HG02759 (cell line): Measurements from ENCODE around the gene CDK5RAP1.
A peak's percentile ranks its signal among the peaks of the same experiment; 100 is the strongest.
"Not testable (repeated sequence)": the region's sequence is repeated elsewhere in the genome, so short reads cannot be mapped to it uniquely, and the experiment has no call there.

ENCODE experiments used
- ATAC-seq: cut with Tn5 transposase; IDR thresholded peaks from one replicate; pipeline ENCODE4 v1.9.1; 2021; ENCODE audit warnings: mild to moderate bottlenecking, moderate library complexity; ENCODE audit not compliant: unreplicated experiment

Gene CDK5RAP1, protein sequence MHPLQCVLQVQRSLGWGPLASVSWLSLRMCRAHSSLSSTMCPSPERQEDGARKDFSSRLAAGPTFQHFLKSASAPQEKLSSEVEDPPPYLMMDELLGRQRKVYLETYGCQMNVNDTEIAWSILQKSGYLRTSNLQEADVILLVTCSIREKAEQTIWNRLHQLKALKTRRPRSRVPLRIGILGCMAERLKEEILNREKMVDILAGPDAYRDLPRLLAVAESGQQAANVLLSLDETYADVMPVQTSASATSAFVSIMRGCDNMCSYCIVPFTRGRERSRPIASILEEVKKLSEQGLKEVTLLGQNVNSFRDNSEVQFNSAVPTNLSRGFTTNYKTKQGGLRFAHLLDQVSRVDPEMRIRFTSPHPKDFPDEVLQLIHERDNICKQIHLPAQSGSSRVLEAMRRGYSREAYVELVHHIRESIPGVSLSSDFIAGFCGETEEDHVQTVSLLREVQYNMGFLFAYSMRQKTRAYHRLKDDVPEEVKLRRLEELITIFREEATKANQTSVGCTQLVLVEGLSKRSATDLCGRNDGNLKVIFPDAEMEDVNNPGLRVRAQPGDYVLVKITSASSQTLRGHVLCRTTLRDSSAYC

DNA sequence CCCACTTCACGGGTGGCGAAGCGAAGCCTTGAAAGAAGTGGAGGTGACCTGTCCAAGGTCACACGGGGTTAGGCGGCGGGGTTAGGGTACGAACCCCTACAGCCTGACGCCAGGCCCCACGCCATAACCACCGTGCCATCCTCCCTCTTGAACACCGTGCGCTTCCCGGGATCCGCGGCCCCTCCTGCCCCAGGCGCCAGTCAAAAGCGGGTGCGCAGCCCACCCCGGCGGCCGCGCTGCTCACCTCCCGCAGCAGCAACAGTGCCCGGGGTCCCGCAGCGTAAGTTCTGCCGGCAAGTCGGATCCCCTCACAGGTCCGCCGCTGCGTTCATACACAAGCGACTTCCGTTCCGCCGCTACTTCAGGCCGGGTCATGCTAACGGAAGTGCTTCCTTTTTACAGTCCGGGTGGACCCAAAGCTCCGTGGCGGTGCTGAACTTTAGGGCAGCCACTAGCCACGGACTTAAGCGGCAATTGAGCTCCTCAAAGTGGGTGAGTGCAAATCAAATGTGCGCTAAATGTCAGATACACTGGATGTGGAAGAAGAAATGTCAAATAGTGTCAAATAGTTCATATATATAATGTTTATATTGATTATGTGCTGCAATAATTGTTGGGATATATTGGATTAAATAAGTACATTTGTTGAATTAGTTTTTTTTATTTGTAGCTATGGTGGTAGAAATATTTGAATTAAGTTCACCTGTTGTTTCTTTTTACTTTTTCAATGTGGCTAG is at the start of gene CDK5RAP1:
Gene CDK5RAP1 (minus strand): TSS at position 336 of the 737 bp plus-strand sequence. CDS start 4,455 bp downstream, outside the sequence.
- peak; percentile 85 for ATAC-seq

DNA sequence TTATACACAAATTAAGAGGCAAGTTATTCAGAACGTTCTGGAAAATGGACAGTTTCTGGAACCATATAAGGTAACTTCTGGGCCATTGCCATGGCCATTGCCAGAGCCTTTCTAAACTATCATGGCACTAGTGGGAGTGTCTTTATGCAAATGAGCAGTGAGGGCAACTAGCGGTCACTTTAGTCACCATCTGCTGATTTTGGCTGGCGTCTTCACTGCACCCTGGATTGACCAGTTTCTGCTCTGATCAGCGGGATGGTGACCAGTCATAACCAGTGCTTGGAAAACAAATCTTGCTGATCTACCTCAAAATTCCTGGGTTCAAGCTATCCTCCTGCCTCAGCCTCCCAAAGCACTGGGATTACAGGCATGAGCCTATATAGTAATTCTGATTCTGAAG is 49.5 kb upstream of the CDK5RAP1 start:
- ATAC-seq = no peak

- ATAC-seq = no peak
These were observed 44.7 kb upstream of the CDK5RAP1 start for GRCh38 chr20:33445881-33446625.

GRCh38 chr20:33444797-33445560 is 43.7 kb upstream of the CDK5RAP1 start:
- ATAC-seq = no peak

DNA sequence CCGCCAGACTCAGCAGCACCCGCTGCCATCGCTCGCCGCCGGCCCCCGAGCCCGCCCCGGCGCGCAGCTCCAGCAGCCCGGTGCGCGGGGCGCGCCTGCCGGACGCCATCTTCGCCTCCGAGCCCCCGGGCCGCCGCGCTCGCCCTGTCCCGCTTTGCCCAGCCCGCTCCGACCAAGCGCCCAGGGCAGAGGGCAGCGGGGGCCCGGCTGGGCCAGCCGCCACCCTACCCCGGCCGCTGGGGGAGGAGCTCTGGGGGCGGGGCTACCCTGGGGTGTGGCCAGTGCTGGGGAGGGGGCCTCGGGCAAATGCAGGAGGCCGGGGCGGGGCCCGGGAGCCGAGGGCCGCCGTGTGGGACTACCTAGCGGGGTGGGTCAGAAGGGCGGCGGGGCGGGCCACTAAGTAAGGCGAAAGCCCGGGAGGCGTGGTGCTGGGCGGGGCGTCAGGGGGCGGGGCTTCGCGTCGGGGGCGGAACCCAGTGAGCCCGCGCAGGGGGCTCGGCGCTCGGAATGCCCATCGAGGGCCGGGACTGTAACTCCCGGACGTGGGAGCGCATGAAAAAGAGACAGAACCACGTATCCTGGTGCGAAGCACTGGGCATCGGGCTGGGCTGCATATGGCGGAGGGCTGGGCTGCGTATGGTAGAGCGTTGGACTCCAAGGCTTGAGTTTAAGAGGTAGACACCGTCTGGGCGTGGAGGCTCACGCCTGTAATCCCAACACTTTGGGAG is 42.4 kb upstream of the CDK5RAP1 start, which contains the start of gene SNTA1:
Gene SNTA1 (minus strand): TSS at position 252 of the 728 bp plus-strand sequence. CDS start 143 bp downstream, at position 109.
- peak; percentile 78 for ATAC-seq

GRCh38 chr20:33443006-33443511 is 41.7 kb upstream of the CDK5RAP1 start:
- ATAC-seq = peak; percentile 27

GRCh38 chr20:33442136-33443005 is 41.1 kb upstream of the CDK5RAP1 start:
- no peak for ATAC-seq

GRCh38 chr20:33441142-33441955 is 40.0 kb upstream of the CDK5RAP1 start:
- no peak for ATAC-seq

- ATAC-seq = not testable (repeated sequence)
These were observed 39.2 kb upstream of the CDK5RAP1 start for GRCh38 chr20:33440562-33440961.

DNA sequence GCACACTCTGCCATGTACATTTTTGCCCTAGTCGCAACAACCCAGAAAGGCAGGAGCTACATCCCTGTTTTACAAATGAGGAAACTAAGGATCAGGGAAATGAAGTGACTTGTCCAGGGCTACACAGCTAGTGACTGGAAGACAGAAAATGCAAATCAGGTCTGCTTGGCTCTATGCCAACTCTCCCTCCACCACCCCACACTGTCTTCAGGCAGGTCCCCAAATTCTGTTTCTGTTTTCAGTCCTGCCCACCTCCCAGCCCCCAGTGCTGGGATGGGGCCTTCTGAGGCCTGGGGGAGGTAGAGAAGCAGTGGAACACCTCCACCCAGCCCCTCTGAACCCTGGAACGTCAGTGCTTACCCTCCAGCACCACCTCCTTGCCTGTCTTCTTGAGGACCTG is 37.2 kb upstream of the CDK5RAP1 start:
- no peak for ATAC-seq

GRCh38 chr20:33437141-33437911 is 36.0 kb upstream of the CDK5RAP1 start:
- ATAC-seq = no peak

DNA sequence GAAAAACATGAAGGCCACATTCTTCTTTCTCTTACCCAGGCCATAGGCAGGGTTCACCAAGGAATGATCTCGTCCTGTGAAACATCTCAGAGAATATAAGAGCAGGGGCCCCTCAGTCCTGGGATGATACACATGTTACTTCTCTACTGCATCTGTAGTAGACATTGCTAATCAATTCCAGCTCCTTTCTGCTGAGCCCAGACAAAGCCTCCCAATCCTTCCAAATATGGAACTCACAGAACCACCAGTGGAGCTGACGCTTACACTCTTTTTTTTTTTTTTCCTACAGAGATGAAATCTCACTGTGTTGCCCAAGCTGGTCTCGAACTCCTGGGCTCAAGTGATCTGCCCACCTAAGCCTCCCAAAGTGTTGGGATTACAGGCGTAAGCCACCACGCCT is 33.1 kb upstream of the CDK5RAP1 start:
- ATAC-seq = no peak

DNA sequence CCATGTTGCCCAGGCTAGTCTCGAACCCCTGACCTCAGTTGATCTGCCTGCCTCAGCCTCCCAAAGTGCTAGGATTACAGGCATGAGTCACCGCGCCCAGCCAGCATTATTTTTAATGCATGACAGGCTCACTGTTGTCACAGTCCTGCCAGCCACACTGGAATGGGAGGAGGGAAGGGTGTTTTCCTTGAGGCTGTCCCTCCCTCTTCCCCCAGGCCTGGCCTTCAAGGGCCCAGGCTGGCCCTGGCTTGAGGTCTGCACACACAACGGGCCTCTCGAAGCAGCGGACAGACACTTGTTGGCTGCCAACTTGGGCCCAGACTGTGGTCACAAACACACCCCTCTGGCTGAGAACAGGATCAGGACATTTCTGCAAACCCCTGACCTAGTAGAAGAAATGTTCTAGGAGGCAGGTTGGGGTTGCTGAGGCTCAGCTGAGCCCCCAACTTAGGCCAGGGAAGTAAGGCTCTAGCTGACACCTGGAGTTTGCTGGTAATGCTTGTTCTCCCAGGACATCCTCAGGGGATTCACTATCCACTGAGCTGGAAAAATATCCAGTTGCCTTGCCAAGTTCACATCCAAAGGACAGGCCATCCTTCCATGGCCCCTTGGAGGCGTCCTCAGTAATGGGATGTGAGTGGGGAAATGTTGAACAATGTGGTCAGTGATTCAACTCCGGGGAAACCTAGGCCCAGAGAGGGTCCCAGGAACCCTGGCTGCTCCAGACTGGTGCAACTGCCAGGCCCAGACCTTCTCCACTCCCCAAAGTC is 32.3 kb upstream of the CDK5RAP1 start:
- ATAC-seq = no peak

- no peak for ATAC-seq
These were observed 30.6 kb upstream of the CDK5RAP1 start for GRCh38 chr20:33431797-33432381.

DNA sequence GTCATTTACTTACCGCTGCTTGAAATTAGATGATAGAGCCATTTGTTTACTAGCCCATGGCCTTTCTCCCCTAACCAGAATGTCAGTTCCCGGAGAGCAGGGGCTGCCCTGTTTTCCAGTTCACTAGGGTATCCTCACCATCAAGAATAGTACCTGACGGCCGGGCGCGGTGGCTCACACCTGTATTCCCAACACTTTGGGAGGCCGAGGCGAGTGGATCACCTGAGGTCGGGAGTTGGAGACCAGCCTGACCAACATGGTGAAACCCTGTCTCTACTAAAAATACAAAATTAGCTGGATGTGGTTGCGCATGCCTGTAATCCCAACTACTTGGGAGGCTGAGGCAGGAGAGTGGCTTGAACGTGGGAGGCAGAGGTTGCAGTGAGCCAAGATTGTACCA is 22.6 kb upstream of the CDK5RAP1 start:
- ATAC-seq = not testable (repeated sequence)
